ENCODE data around the gene PRMT3.
"Not testable (repeated sequence)": the region's sequence is repeated elsewhere in the genome, so short reads cannot be mapped to it uniquely, and the experiment has no call there.

PRMT3 gene

GRCh38 chr11:20556396-20556795 is 168.9 kb downstream of the PRMT3 start:
- not testable (repeated sequence) for H3K4me3 ChIP-seq (ENCODE audit: low read length in 2 of 2); H3K36me3 ChIP-seq (replicated peaks in 1 of 2; ENCODE audit: control insufficient read depth in 2 of 2, insufficient read depth in 2 of 2, low read length in 2 of 2); H3K9me3 ChIP-seq (replicated peaks in 1 of 2; ENCODE audit: control insufficient read depth in 2 of 2, insufficient read depth in 1 of 2, low read depth in 1 of 2, low read length in 2 of 2); H3K27me3 ChIP-seq (ENCODE audit: control insufficient read depth in 3 of 3, insufficient read depth in 3 of 3, low read depth in 1 of 3, low read length in 3 of 3); H2BK5ac ChIP-seq (ENCODE audit: low read length); H3K14ac ChIP-seq (ENCODE audit: low read length); H2BK12ac ChIP-seq (ENCODE audit: low read length); H2AK5ac ChIP-seq (ENCODE audit: low read depth, low read length); H3K18ac ChIP-seq (ENCODE audit: low read length); H2BK120ac ChIP-seq (ENCODE audit: low read depth, low read length); H4K8ac ChIP-seq (ENCODE audit: low read depth, low read length); H2BK15ac ChIP-seq (ENCODE audit: low read length); H3K4me2 ChIP-seq (ENCODE audit: insufficient read depth, low read length, poor library complexity, severe bottlenecking); H3K23ac ChIP-seq (ENCODE audit: low read depth, low read length, poor library complexity); H3K4me1 ChIP-seq (ENCODE audit: control insufficient read depth in 2 of 2, insufficient read depth in 1 of 2, low read depth in 1 of 2, low read length in 2 of 2); H3K4ac ChIP-seq (ENCODE audit: low read length); H3K27ac ChIP-seq (replicated peaks; ENCODE audit: low read length); H2AFZ ChIP-seq (ENCODE audit: low read length); H4K91ac ChIP-seq (ENCODE audit: low read depth, low read length, poor library complexity); H3K9ac ChIP-seq (ENCODE audit: low read depth, low read length, poor library complexity); H3K79me1 ChIP-seq (ENCODE audit: low read depth, low read length); DNase-seq (ENCODE audit: low spot score)

DNA sequence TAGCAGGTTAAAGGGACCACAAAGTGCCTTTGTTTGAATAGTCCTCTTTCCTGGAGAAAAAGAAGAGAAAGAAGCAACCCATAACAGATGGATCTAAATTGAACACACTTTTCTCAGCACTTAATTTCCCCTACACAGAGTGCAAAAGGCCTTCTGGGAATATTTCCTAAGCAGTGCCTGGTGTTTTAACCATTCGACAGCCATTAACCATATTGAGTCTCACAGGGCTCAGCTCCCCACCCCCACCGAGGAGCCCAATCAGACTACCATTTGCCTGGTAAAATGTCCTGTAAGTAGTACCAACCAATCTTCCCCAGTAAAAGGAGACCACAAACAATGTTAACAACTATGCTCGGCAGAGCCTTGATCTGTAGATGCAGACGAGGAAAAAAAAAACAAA is 171.2 kb downstream of the PRMT3 start:
- Histone ChIP-seq H3K4me1 (ENCODE audit: control insufficient read depth in 2 of 2, insufficient read depth in 1 of 2, low read depth in 1 of 2, low read length in 2 of 2) (no peaks in the 10 kb centered on the region), H4K91ac (ENCODE audit: low read depth, low read length, poor library complexity) (no peak overlapping the region), H3K4ac (ENCODE audit: low read length) (no peak overlapping the region), H3K27me3 (ENCODE audit: control insufficient read depth in 3 of 3, insufficient read depth in 3 of 3, low read depth in 1 of 3, low read length in 3 of 3) (no peaks in the 10 kb centered on the region), H3K18ac (ENCODE audit: low read length) (no peak overlapping the region), H4K8ac (ENCODE audit: low read depth, low read length) (no peak overlapping the region), H3K27ac (replicated peaks; ENCODE audit: low read length) (no peak overlapping the region), H2AK5ac (ENCODE audit: low read depth, low read length) (no peak overlapping the region), H3K9ac (ENCODE audit: low read depth, low read length, poor library complexity) (no peak overlapping the region), H2BK5ac (ENCODE audit: low read length) (no peak overlapping the region), H3K4me3 (ENCODE audit: low read length in 2 of 2) (no peak overlapping the region), H3K79me1 (ENCODE audit: low read depth, low read length) (no peaks in the 10 kb centered on the region), H2BK15ac (ENCODE audit: low read length) (no peak overlapping the region), H3K14ac (ENCODE audit: low read length) (no peak overlapping the region), H3K4me2 (ENCODE audit: insufficient read depth, low read length, poor library complexity, severe bottlenecking) (no peak overlapping the region), H3K23ac (ENCODE audit: low read depth, low read length, poor library complexity) (no peak overlapping the region), H3K9me3 (replicated peaks in 1 of 2; ENCODE audit: control insufficient read depth in 2 of 2, insufficient read depth in 1 of 2, low read depth in 1 of 2, low read length in 2 of 2) (no peaks in the 10 kb centered on the region), H3K36me3 (replicated peaks in 1 of 2; ENCODE audit: control insufficient read depth in 2 of 2, insufficient read depth in 2 of 2, low read length in 2 of 2) (no peaks in the 10 kb centered on the region), H2BK12ac (ENCODE audit: low read length) (no peak overlapping the region), H2AFZ (ENCODE audit: low read length) (no peak overlapping the region), H2BK120ac (ENCODE audit: low read depth, low read length) (no peak overlapping the region)
- no peak for DNase-seq (ENCODE audit: low spot score)
- no CpG with 5 or more reads among the region's 4 CpGs for WGBS, 2 donors (ENCODE audit: extremely low coverage in 2 of 2, insufficient read length in 2 of 2, insufficient replicate concordance in 1 of 2)
